ENCODE data around the gene DNAH9. TPM values are rescaled to one million over a fixed set of nuclear protein-coding genes. Genes with fewer than 3 reads are reported as not detected.
"Not testable (repeated sequence)": the region's sequence is repeated elsewhere in the genome, so short reads cannot be mapped to it uniquely, and the experiment has no call there.

The DNAH9 gene
- total RNA-seq, 1 experiment from 2014 or later, result 0.97 TPM

- Histone ChIP-seq H3K36me3 (replicated peaks; ENCODE audit: control insufficient read depth, insufficient read depth, low read length) (no peaks in the 10 kb centered on the region), H3K4me3 (ENCODE audit: insufficient read depth, low read depth, low read length) (no peak overlapping the region), H3K27me3 (ENCODE audit: control insufficient read depth, insufficient read depth, low read length) (no peaks in the 10 kb centered on the region)
- DNase-seq, result no peak
Measured at GRCh38 chr17:11940904-11941303, 342.6 kb downstream of the DNAH9 start.

- not testable (repeated sequence) for H3K27me3 ChIP-seq (ENCODE audit: control insufficient read depth, insufficient read depth, low read length); H3K36me3 ChIP-seq (replicated peaks; ENCODE audit: control insufficient read depth, insufficient read depth, low read length); DNase-seq; H3K4me3 ChIP-seq (ENCODE audit: insufficient read depth, low read depth, low read length)
Measured at GRCh38 chr17:11943086-11943485, 344.8 kb downstream of the DNAH9 start.

- no peak overlapping the region for H3K4me3 ChIP-seq (ENCODE audit: insufficient read depth, low read depth, low read length)
- H3K27me3 ChIP-seq (ENCODE audit: control insufficient read depth, insufficient read depth, low read length), result no peaks in the 10 kb centered on the region
- DNase-seq, result no peak
- H3K36me3 ChIP-seq (replicated peaks; ENCODE audit: control insufficient read depth, insufficient read depth, low read length), result no peaks in the 10 kb centered on the region
Measured at GRCh38 chr17:11943759-11944347, 345.6 kb downstream of the DNAH9 start.

- Histone ChIP-seq H3K27me3 (ENCODE audit: control insufficient read depth, insufficient read depth, low read length) (no peaks in the 10 kb centered on the region), H3K36me3 (replicated peaks; ENCODE audit: control insufficient read depth, insufficient read depth, low read length) (no peaks in the 10 kb centered on the region), H3K4me3 (ENCODE audit: insufficient read depth, low read depth, low read length) (no peak overlapping the region)
- no peak for DNase-seq
Measured at GRCh38 chr17:11944587-11944986, 346.3 kb downstream of the DNAH9 start.

- no peak for DNase-seq
- no peaks in the 10 kb centered on the region for H3K36me3 ChIP-seq (replicated peaks; ENCODE audit: control insufficient read depth, insufficient read depth, low read length)
- no peaks in the 10 kb centered on the region for H3K27me3 ChIP-seq (ENCODE audit: control insufficient read depth, insufficient read depth, low read length)
Measured at GRCh38 chr17:11948789-11949188, 350.5 kb downstream of the DNAH9 start.

GRCh38 chr17:11949571-11949970 lies 351.3 kb downstream of the DNAH9 start:
- DNase-seq; H3K36me3 ChIP-seq (replicated peaks; ENCODE audit: control insufficient read depth, insufficient read depth, low read length); H3K27me3 ChIP-seq (ENCODE audit: control insufficient read depth, insufficient read depth, low read length); H3K4me3 ChIP-seq (ENCODE audit: insufficient read depth, low read depth, low read length): not testable (repeated sequence)

More at GRCh38 chr17:11948789-11949188, 350.5 kb downstream of the DNAH9 start:
- H3K4me3 ChIP-seq (ENCODE audit: insufficient read depth, low read depth, low read length), result no peak overlapping the region

GRCh38 chr17:11950771-11951519 lies 352.7 kb downstream of the DNAH9 start:
- DNase-seq, result no peak

GRCh38 chr17:11952610-11953009 lies 354.3 kb downstream of the DNAH9 start:
- no peak overlapping the region for H3K4me3 ChIP-seq (ENCODE audit: insufficient read depth, low read depth, low read length)
- H3K27me3 ChIP-seq (ENCODE audit: control insufficient read depth, insufficient read depth, low read length), result no peaks in the 10 kb centered on the region
- DNase-seq, result no peak
- H3K36me3 ChIP-seq (replicated peaks; ENCODE audit: control insufficient read depth, insufficient read depth, low read length), result no peaks in the 10 kb centered on the region

More at GRCh38 chr17:11950771-11951519, 352.7 kb downstream of the DNAH9 start:
- H3K4me3 ChIP-seq (ENCODE audit: insufficient read depth, low read depth, low read length), result no peak overlapping the region
- H3K36me3 ChIP-seq (replicated peaks; ENCODE audit: control insufficient read depth, insufficient read depth, low read length), result no peaks in the 10 kb centered on the region
- no peaks in the 10 kb centered on the region for H3K27me3 ChIP-seq (ENCODE audit: control insufficient read depth, insufficient read depth, low read length)

- no peaks in the 10 kb centered on the region for H3K27me3 ChIP-seq (ENCODE audit: control insufficient read depth, insufficient read depth, low read length)
- no peak overlapping the region for H3K4me3 ChIP-seq (ENCODE audit: insufficient read depth, low read depth, low read length)
- no peaks in the 10 kb centered on the region for H3K36me3 ChIP-seq (replicated peaks; ENCODE audit: control insufficient read depth, insufficient read depth, low read length)
- no peak for DNase-seq
Measured at GRCh38 chr17:11953924-11954323, 355.7 kb downstream of the DNAH9 start.

- no peaks in the 10 kb centered on the region for H3K36me3 ChIP-seq (replicated peaks; ENCODE audit: control insufficient read depth, insufficient read depth, low read length)
- no peak overlapping the region for H3K4me3 ChIP-seq (ENCODE audit: insufficient read depth, low read depth, low read length)
- H3K27me3 ChIP-seq (ENCODE audit: control insufficient read depth, insufficient read depth, low read length), result no peaks in the 10 kb centered on the region
- no peak for DNase-seq
Measured at GRCh38 chr17:11954936-11955335, 356.7 kb downstream of the DNAH9 start.

- H3K27me3 ChIP-seq (ENCODE audit: control insufficient read depth, insufficient read depth, low read length), result no peaks in the 10 kb centered on the region
- DNase-seq, result no peak
- no peaks in the 10 kb centered on the region for H3K36me3 ChIP-seq (replicated peaks; ENCODE audit: control insufficient read depth, insufficient read depth, low read length)
- no peak overlapping the region for H3K4me3 ChIP-seq (ENCODE audit: insufficient read depth, low read depth, low read length)
Measured at GRCh38 chr17:11969565-11969964, 371.3 kb downstream of the DNAH9 start.

- not testable (repeated sequence) for DNase-seq; H3K27me3 ChIP-seq (ENCODE audit: control insufficient read depth, insufficient read depth, low read length); H3K36me3 ChIP-seq (replicated peaks; ENCODE audit: control insufficient read depth, insufficient read depth, low read length); H3K4me3 ChIP-seq (ENCODE audit: insufficient read depth, low read depth, low read length)
Measured at GRCh38 chr17:11972741-11973140, 374.5 kb downstream of the DNAH9 start.

- H3K27me3 ChIP-seq (ENCODE audit: control insufficient read depth, insufficient read depth, low read length), result no peaks in the 10 kb centered on the region
- no peak for DNase-seq
- no peak overlapping the region for H3K4me3 ChIP-seq (ENCODE audit: insufficient read depth, low read depth, low read length)
- H3K36me3 ChIP-seq (replicated peaks; ENCODE audit: control insufficient read depth, insufficient read depth, low read length), result peaks cover 11% of the 10 kb centered on the region
Measured at GRCh38 chr17:11979795-11980194, 381.5 kb downstream of the DNAH9 start.

- DNase-seq, result no peak
- H3K36me3 ChIP-seq (replicated peaks; ENCODE audit: control insufficient read depth, insufficient read depth, low read length), result peaks cover 13% of the 10 kb centered on the region
- no peaks in the 10 kb centered on the region for H3K27me3 ChIP-seq (ENCODE audit: control insufficient read depth, insufficient read depth, low read length)
- no peak overlapping the region for H3K4me3 ChIP-seq (ENCODE audit: insufficient read depth, low read depth, low read length)
Measured at GRCh38 chr17:11980813-11981212, 382.5 kb downstream of the DNAH9 start.

GRCh38 chr17:11981862-11982261 lies 383.6 kb downstream of the DNAH9 start:
- no peaks in the 10 kb centered on the region for H3K27me3 ChIP-seq (ENCODE audit: control insufficient read depth, insufficient read depth, low read length)
- no peak overlapping the region for H3K4me3 ChIP-seq (ENCODE audit: insufficient read depth, low read depth, low read length)
- no peak for DNase-seq
- peaks cover 13% of the 10 kb centered on the region for H3K36me3 ChIP-seq (replicated peaks; ENCODE audit: control insufficient read depth, insufficient read depth, low read length)
